KOPT-K1 (cell line): ENCODE results near the gene DNAJC22.
"Not testable (repeated sequence)": the region's sequence is repeated elsewhere in the genome, so short reads cannot be mapped to it uniquely, and the experiment has no call there.

Experiments
- H3K27ac ChIP-seq: fragments of 200-600 bp; sonication (generic); 2 replicates; pipeline ENCODE4 v1.5.1; 2016; ENCODE audit warnings: antibody characterized with exemption, mild to moderate bottlenecking, low read depth, low read length; ENCODE audit not compliant: poor library complexity, severe bottlenecking
- H3K36me3 ChIP-seq: fragments of 200-600 bp; sonication (generic); 2 replicates; pipeline ENCODE4 v1.5.1; 2017; ENCODE audit warnings: antibody characterized with exemption, mild to moderate bottlenecking, low read length, moderate library complexity; ENCODE audit not compliant: insufficient read depth
- H3K9me3 ChIP-seq: fragments of 200-600 bp; sonication (generic); 2 replicates; pipeline ENCODE4 v1.5.1; 2017; ENCODE audit warnings: antibody characterized with exemption, low read length, mild to moderate bottlenecking; ENCODE audit not compliant: insufficient read depth, poor library complexity, severe bottlenecking

Gene DNAJC22

GRCh38 chr12:49368240-49368600 is 21.5 kb downstream of the DNAJC22 start:
- Histone ChIP-seq H3K27ac (no peak overlapping the region), H3K36me3 (peaks cover 12% of the 10 kb centered on the region; the same call in 1 of the 2 replicates), H3K9me3 (no peaks in the 10 kb centered on the region)

GRCh38 chr12:49369411-49370145 is 22.9 kb downstream of the DNAJC22 start:
- Histone ChIP-seq H3K27ac (no peak overlapping the region), H3K9me3 (no peaks in the 10 kb centered on the region), H3K36me3 (peaks cover 20% of the 10 kb centered on the region; the same call in 1 of the 2 replicates)

DNA sequence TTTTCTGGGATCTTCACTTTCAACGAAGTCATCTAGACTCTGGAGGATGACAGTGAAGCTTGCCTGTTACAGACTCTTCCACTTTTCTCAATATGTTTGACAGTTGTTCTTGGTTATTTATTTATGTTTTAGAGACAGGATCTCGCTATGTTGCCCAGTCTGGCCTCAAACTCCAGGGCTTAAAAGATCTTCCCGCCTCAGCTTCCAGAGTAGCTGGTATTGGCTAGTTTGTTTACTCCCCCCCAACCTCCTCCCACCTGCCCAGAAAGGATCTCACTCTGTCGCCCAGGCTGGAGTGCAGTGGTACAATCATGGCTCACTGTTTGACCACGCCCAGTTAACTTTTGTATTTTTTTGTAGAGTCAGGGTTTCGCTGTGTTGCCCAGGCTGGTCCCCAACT is 23.9 kb downstream of the DNAJC22 start:
- Histone ChIP-seq H3K36me3 (peaks cover 20% of the 10 kb centered on the region; the same call in 1 of the 2 replicates), H3K27ac (no peak overlapping the region), H3K9me3 (no peaks in the 10 kb centered on the region)

DNA sequence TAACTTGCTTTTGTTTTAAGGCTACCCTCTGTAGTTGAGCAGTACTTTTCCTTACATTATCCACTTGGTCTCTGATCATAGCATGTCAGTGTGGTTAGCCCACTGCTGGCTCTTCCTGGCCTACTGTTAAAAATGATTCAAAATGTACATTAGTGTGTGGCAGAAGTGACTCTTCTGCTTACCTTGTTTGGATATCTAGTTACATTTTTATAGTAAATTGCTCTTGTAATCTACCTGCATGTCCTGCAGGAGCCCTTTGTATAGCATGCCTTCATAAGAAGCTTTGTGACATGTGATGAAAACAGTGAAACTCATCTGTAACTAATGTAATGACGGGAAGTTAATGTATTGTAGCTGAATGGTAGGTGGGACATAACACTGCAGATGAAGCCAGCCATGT is 28.7 kb downstream of the DNAJC22 start:
- no peak overlapping the region for H3K27ac ChIP-seq
- H3K9me3 ChIP-seq = no peaks in the 10 kb centered on the region
- H3K36me3 ChIP-seq = peaks cover 20% of the 10 kb centered on the region; the same call in 1 of the 2 replicates

DNA sequence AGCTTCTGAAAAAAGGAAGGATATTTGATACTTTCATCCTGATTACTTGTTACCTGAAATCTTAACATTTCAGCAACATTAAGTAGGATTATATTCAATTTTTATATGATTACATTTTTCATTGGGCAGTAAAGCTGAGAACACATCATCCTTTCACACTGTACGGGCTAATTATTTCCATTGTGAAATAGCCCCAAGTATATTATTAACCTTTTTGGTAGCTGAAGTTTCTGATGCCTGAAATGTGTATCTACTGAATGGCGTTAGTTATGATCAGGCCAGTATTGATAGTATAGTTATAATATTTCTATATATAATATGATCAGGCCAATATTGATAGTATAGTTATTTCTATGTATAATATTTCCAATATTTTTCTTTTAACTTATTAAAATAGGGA is 30.7 kb downstream of the DNAJC22 start:
- peaks cover 12% of the 10 kb centered on the region; the same call in 1 of the 2 replicates for H3K36me3 ChIP-seq
- no peaks in the 10 kb centered on the region for H3K9me3 ChIP-seq
- no peak overlapping the region for H3K27ac ChIP-seq

DNA sequence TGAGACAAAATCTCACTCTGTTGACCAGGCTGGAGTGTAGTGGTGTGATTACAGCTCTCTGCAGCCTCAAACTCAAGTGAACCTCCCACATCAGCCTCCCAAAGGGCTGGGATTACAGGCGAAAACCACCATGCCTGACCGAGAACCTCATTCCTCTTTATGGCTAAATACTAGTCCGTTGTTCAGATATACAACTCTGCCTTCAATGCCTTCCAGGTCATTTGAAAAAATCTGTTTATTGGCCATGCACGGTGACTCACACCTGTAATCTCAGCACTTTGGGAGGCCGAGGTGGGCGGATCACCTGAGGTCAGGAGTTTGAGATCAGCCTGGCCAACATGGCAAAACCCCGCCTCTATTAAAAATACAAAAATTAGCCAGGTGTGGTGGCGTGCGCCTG is 33.5 kb downstream of the DNAJC22 start:
- not testable (repeated sequence) for H3K27ac ChIP-seq, H3K36me3 ChIP-seq, H3K9me3 ChIP-seq

DNA sequence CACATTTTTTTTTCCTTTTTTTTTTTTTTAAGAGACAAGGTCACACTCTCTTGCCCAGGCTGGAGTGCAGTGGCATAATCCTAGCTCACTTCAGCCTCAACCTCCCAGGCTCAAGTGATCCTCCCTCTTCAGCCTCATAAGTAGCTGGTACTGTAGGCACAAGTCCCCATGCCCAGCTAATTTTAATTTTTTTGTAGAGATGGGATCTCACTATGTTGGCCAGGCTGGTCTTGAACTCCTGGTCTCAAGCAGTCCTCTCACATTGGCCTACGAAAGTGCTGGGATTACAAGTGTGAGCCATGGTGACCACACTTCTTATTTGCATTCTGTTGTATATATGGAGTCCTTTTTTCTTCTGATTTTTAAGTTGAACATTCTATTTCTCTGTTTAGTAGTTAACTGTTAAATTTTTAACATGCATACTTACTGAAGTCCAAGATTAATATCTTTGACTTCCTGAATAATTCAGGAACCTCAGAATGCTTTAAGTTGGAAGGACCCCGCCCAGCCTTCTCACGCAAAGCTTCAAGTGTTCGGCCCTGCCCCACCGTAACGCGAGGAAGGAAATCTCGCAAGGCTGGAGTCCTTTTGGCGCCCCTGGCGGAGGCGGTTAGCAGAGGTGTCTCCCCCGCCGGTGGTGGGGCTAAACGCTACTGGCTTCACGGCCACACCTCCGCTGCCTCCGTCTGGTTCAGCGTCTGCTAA is 42.1 kb downstream of the DNAJC22 start:
- no peak overlapping the region for H3K27ac ChIP-seq
- no peaks in the 10 kb centered on the region for H3K36me3 ChIP-seq
- no peaks in the 10 kb centered on the region for H3K9me3 ChIP-seq

DNA sequence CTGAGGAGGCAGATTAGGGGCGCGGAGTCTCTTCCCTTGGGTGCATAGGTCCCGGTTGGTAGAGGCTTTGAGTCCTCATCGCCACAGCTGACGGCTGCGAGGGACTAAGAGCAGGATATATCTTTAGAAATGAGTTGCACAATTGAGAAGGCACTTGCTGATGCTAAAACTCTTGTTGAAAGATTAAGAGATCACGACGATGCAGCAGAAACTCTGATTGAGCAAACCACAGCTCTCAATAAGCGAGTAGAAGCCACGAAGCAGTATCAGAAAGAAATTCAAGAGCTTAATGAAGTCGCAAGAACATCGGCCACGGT is 42.7 kb downstream of the DNAJC22 start:
- Histone ChIP-seq H3K36me3 (no peaks in the 10 kb centered on the region), H3K9me3 (no peaks in the 10 kb centered on the region), H3K27ac (no peak overlapping the region)

GRCh38 chr12:49397000-49397399 is 50.3 kb downstream of the DNAJC22 start:
- Histone ChIP-seq H3K36me3 (no peaks in the 10 kb centered on the region), H3K27ac (no peak overlapping the region), H3K9me3 (peaks cover 3% of the 10 kb centered on the region)

DNA sequence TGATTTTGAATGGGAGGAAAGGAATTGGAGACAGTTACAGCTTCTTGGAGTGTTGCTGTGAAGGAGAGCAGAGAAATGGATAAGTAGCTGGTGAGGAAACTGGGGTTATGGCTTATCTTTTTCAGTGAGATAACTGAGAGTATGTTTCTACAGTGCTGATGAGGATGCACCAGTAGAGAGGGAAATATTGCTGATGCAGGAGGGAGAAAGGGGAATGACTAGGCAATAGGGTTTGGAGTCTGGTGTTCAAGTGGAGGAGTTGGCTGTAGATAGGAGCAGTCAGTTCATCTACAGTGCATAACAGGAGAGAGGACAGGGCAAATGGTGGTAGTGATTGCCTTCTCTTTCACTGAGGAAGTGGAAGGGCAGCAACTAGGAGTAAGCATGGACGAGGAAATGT is 53.6 kb downstream of the DNAJC22 start:
- no peaks in the 10 kb centered on the region for H3K9me3 ChIP-seq
- H3K36me3 ChIP-seq = no peaks in the 10 kb centered on the region
- no peak overlapping the region for H3K27ac ChIP-seq
